Measurements from ENCODE around the gene MYO1D. TPM values are rescaled to one million over a fixed set of nuclear protein-coding genes. Genes with fewer than 3 reads are reported as not detected.

The MYO1D gene
- total RNA-seq, 4 donors from 2014 or later, result 46.3 to 139 (median 80.0) TPM

- no peak for TF ChIP-seq CTCF (IDR thresholded peaks at IDR 0.05; ENCODE audit: low read depth)
Observed at GRCh38 chr17:32756696-32757095, 120.2 kb downstream of the MYO1D start.

GRCh38 chr17:32755045-32755805, 121.7 kb downstream of the MYO1D start:
- TF ChIP-seq CTCF (IDR thresholded peaks at IDR 0.05; ENCODE audit: low read depth), result no peak

GRCh38 chr17:32752934-32753333, 124.0 kb downstream of the MYO1D start:
- no peak for TF ChIP-seq CTCF (IDR thresholded peaks at IDR 0.05; ENCODE audit: low read depth)

- TF ChIP-seq CTCF (IDR thresholded peaks at IDR 0.05; ENCODE audit: low read depth), result no peak
Observed at GRCh38 chr17:32747856-32748255, 129.1 kb downstream of the MYO1D start.

GRCh38 chr17:32746698-32747097, 130.2 kb downstream of the MYO1D start:
- TF ChIP-seq CTCF (IDR thresholded peaks at IDR 0.05; ENCODE audit: low read depth), result no peak

- TF ChIP-seq CTCF (IDR thresholded peaks at IDR 0.05; ENCODE audit: low read depth), result no peak
Observed at GRCh38 chr17:32746280-32746679, 130.6 kb downstream of the MYO1D start.

- no peak for TF ChIP-seq CTCF (IDR thresholded peaks at IDR 0.05; ENCODE audit: low read depth)
Observed at GRCh38 chr17:32742681-32743538, 134.0 kb downstream of the MYO1D start.
